Motor neuron (in vitro differentiated cells): ENCODE results near the gene TAS1R1. TPM values are rescaled to one million over a fixed set of nuclear protein-coding genes. Genes with fewer than 3 reads are reported as not detected.
A peak's percentile ranks its signal among the peaks of the same experiment; 100 is the strongest.

Experiments
- ATAC-seq, 8 experiments: fragments of 200-7000 bp; cut with Tn5 transposase; replicated peaks in 6 of 8; 2 replicates each; pipeline ENCODE4 v1.8.0; 2021; ENCODE audit warnings: mild to moderate bottlenecking in 8 of 8, moderate library complexity in 8 of 8
- H3K27ac ChIP-seq, 2 donors: fragments of 250-450 bp; sonication (Bioruptor Pico); 2 replicates each; pipeline ENCODE4 v1.9.0; 2021; ENCODE audit warnings: antibody characterized with exemption in 2 of 2, mild to moderate bottlenecking in 2 of 2, moderate library complexity in 1 of 2
- H3K4me1 ChIP-seq, 2 donors: fragments of 250-450 bp; sonication (Bioruptor Pico); replicated peaks in 1 of 2; 2 replicates each; pipeline ENCODE4 v1.6.1; 2021; ENCODE audit warnings: antibody characterized with exemption in 2 of 2, mild to moderate bottlenecking in 2 of 2, moderate library complexity in 1 of 2
- H3K4me3 ChIP-seq, 5 donors: fragments of 250-450 bp; sonication (Bioruptor Pico); 2 replicates each; pipeline ENCODE4 v1.9.0; 2021; ENCODE audit warnings: antibody characterized with exemption in 5 of 5, mild to moderate bottlenecking in 5 of 5, moderate library complexity in 4 of 5
- WGBS, 10 experiments: fragments of 450-650 bp; shearing (Covaris generic); methylation state at CpG; one replicate each; pipeline ENCODE4 v1.0.0; 2022; 5-methylcytosine and 5-hydroxymethylcytosine counted together
- in situ Hi-C, 9 experiments: fragments of 400-800 bp; cut with MboI; loops; one replicate each; pipeline ENCODE4 v1.15.0; 2021; ENCODE audit warnings: low sequenced_read_pairs in 9 of 9, low pct_unique_long_range_greater_than_20kb in 2 of 9; ENCODE audit not compliant: unreplicated experiment in 9 of 9
- total RNA-seq, 8 experiments: library from RNA; unstranded; fragments of 300-600 nt; gene quantifications; 2 replicates each; pipeline versions ENCODE4 v1.2.3 to v1.2.4, GENCODE V29; 2022

The TAS1R1 gene
- total RNA-seq, 8 experiments from 2014 or later: 0.22 to 0.82 (median 0.33) TPM; not detected in 1

- peak overlapping the region in 1 of 2 donors; percentile 69 for H3K27ac ChIP-seq
- ATAC-seq: no peak
Observed at GRCh38 chr1:6614929-6615785, 60.0 kb downstream of the TAS1R1 start.

GRCh38 chr1:6619045-6619444 is 63.9 kb downstream of the TAS1R1 start:
- 74 to 100% (median 94%) methylated on average over 1 to 4 of the region's 4 CpGs; no CpG with 5 or more reads in 3 of the 10 experiments for WGBS, 10 experiments
- H3K4me1 ChIP-seq: no peaks in the 10 kb centered on the region
- no peak overlapping the region for H3K27ac ChIP-seq
- ATAC-seq: no peak
- in situ Hi-C loops: no loop called here
- H3K4me3 ChIP-seq: no peak overlapping the region

More at GRCh38 chr1:6614929-6615785, 60.0 kb downstream of the TAS1R1 start:
- in situ Hi-C loops: no loop called here
- Histone ChIP-seq H3K4me3 (peak overlapping the region; percentile 64 to 90 (median 79)), H3K4me1 (peaks cover 4 to 5% of the 10 kb centered on the region in 2 donors)
- WGBS, 10 experiments: 0 to 10% (median 2%) methylated on average over 1 to 15 of the region's 82 CpGs; no CpG with 5 or more reads in 6 of the 10 experiments

GRCh38 chr1:6621429-6622391 is 66.6 kb downstream of the TAS1R1 start:
- no peak for ATAC-seq
- Histone ChIP-seq H3K4me1 (peaks cover 13 to 15% of the 10 kb centered on the region in 2 donors), H3K27ac (no peak overlapping the region), H3K4me3 (no peak overlapping the region)
- WGBS, 10 experiments: 88 to 100% (median 94%) methylated on average over 2 to 35 of the region's 41 CpGs
- in situ Hi-C loops: no loop called here

- H3K4me1 ChIP-seq: peaks cover 13 to 15% of the 10 kb centered on the region in 2 donors
- in situ Hi-C loops: no loop called here
- no peak overlapping the region for H3K4me3 ChIP-seq
- ATAC-seq: no peak
- 50 to 100% (median 85%) methylated on average over 2 to 10 of the region's 10 CpGs; no CpG with 5 or more reads in 3 of the 10 experiments for WGBS, 10 experiments
- no peak overlapping the region for H3K27ac ChIP-seq
Observed at GRCh38 chr1:6622396-6623152, 67.5 kb downstream of the TAS1R1 start.

GRCh38 chr1:6623269-6623965 is 68.3 kb downstream of the TAS1R1 start:
- WGBS, 10 experiments: 71 to 100% (median 85%) methylated on average over 5 to 14 of the region's 14 CpGs

GRCh38 chr1:6624710-6625583 is 69.8 kb downstream of the TAS1R1 start, which contains the start of gene THAP3:
THAP3 (plus strand) TSS chr1:6624868; CDS start chr1:6625219, 351 bp downstream.
- peak within 1 kb of the TSS; percentile 89 to 99 (median 97) for H3K4me3 ChIP-seq
- peaks cover 13 to 15% of the 10 kb centered on the region in 2 donors for H3K4me1 ChIP-seq
- H3K27ac ChIP-seq: peak within 1 kb of the TSS; percentile 81 to 85
- peak; percentile 81 to 93 (median 91) for ATAC-seq
- in situ Hi-C loops: no loop called here
- 0 to 80% (median 22%) methylated on average over 1 to 4 of the region's 73 CpGs; no CpG with 5 or more reads in 6 of the 10 experiments for WGBS, 10 experiments

More at GRCh38 chr1:6623269-6623965, 68.3 kb downstream of the TAS1R1 start:
- peaks cover 13 to 15% of the 10 kb centered on the region in 2 donors for H3K4me1 ChIP-seq
- no peak overlapping the region for H3K4me3 ChIP-seq
- no peak for ATAC-seq
- in situ Hi-C loops: no loop called here
- H3K27ac ChIP-seq: no peak overlapping the region

- peak; percentile 53 to 68 (median 62) for ATAC-seq
- Histone ChIP-seq H3K27ac (peak overlapping the region; percentile 81 to 85), H3K4me1 (peaks cover 13 to 15% of the 10 kb centered on the region in 2 donors), H3K4me3 (peak overlapping the region; percentile 89 to 99 (median 97))
- 0 to 58% (median 20%) methylated on average over 3 to 15 of the region's 32 CpGs; no CpG with 5 or more reads in 4 of the 10 experiments for WGBS, 10 experiments
- in situ Hi-C loops: no loop called here
Observed at GRCh38 chr1:6625584-6626149, 70.6 kb downstream of the TAS1R1 start.

GRCh38 chr1:6627031-6627430 is 71.9 kb downstream of the TAS1R1 start:
- Histone ChIP-seq H3K4me3 (peak overlapping the region in 1 of 5 donors; percentile 5), H3K27ac (no peak overlapping the region), H3K4me1 (peaks cover 13 to 15% of the 10 kb centered on the region in 2 donors)
- ATAC-seq: no peak
- 80 to 100% (median 98%) methylated on average over 1 to 9 of the region's 9 CpGs; no CpG with 5 or more reads in 4 of the 10 experiments for WGBS, 10 experiments
- in situ Hi-C loops: no loop called here

GRCh38 chr1:6627841-6628545 is 72.9 kb downstream of the TAS1R1 start:
- ATAC-seq: no peak
- H3K4me1 ChIP-seq: peaks cover 13 to 15% of the 10 kb centered on the region in 2 donors
- WGBS, 10 experiments: 90 to 100% (median 93%) methylated on average over 1 to 19 of the region's 21 CpGs; no CpG with 5 or more reads in 4 of the 10 experiments
- no peak overlapping the region for H3K27ac ChIP-seq
- H3K4me3 ChIP-seq: no peak overlapping the region
- in situ Hi-C loops: no loop called here

GRCh38 chr1:6628971-6629479 is 73.9 kb downstream of the TAS1R1 start:
- ATAC-seq: no peak
- in situ Hi-C loops: no loop called here
- H3K4me3 ChIP-seq: no peak overlapping the region
- H3K27ac ChIP-seq: no peak overlapping the region
- peaks cover 13 to 15% of the 10 kb centered on the region in 2 donors for H3K4me1 ChIP-seq
- 71 to 98% (median 86%) methylated on average over 1 to 8 of the region's 12 CpGs; no CpG with 5 or more reads in 3 of the 10 experiments for WGBS, 10 experiments
